HepG2 (cell line): Measurements from ENCODE around the gene GPS1. TPM values are rescaled to one million over a fixed set of nuclear protein-coding genes. Genes with fewer than 3 reads are reported as not detected.

Source experiments
- HNRNPL ChIP-seq: fragments of 200-400 bp; formaldehyde crosslinking; IDR thresholded peaks from 2 replicates; pipeline ENCODE4 v1.6.1; 2017; ENCODE audit warnings: mild to moderate bottlenecking, low read depth, low read length
- MTA1 ChIP-seq: sonication (generic); formaldehyde crosslinking; IDR thresholded peaks from 2 replicates; pipeline ENCODE4 v1.4.0; 2020; ENCODE audit warnings: missing genetic modification reagents, mild to moderate bottlenecking, borderline replicate concordance
- NR1H2 ChIP-seq: sonication (generic); formaldehyde crosslinking; IDR thresholded peaks from 2 replicates; pipeline ENCODE4 v1.8.1; 2022; ENCODE audit warnings: low read depth, missing genetic modification reagents, borderline replicate concordance
- RXRA ChIP-seq: sonication (generic); formaldehyde crosslinking; IDR thresholded peaks from 2 replicates; pipeline ENCODE4 v1.5.1; 2020; ENCODE audit warnings: missing genetic modification reagents
- SMARCE1 ChIP-seq: fragments of 450-650 bp; IDR thresholded peaks from 2 replicates; pipeline ENCODE4 v1.6.1; 2017; ENCODE audit warnings: borderline replicate concordance
- SP5 ChIP-seq: IDR thresholded peaks from 2 replicates; pipeline ENCODE4 v1.6.1; 2016; ENCODE audit warnings: low read depth, borderline replicate concordance
- ZFP36L1 ChIP-seq: sonication (generic); formaldehyde crosslinking; IDR thresholded peaks from 2 replicates; pipeline ENCODE4 v1.8.0; 2022; ENCODE audit warnings: mild to moderate bottlenecking, missing genetic modification reagents, moderate library complexity
- ZNF333 ChIP-seq: sonication (generic); formaldehyde crosslinking; IDR thresholded peaks from 2 replicates; pipeline ENCODE4 v1.4.0; 2020; ENCODE audit warnings: mild to moderate bottlenecking, missing genetic modification reagents, borderline replicate concordance
- ZNF737 ChIP-seq: sonication (generic); formaldehyde crosslinking; IDR thresholded peaks from 2 replicates; pipeline ENCODE4 v1.5.0; 2020; ENCODE audit warnings: missing genetic modification reagents, mild to moderate bottlenecking, borderline replicate concordance
- polyA plus RNA-seq, 8 experiments: library from polyadenylated mRNA; depleted of rRNA in 3 of 8; stranded (reverse) in 7 of 8; unstranded in 1 of 8; fragments of >200 nt; fragmentation: Illumina TruSeq in 4 of 8; extraction: Trizol in 4 of 8; gene quantifications; 2 replicates each; pipeline versions ENCODE4 v1.2.1 to v1.2.3, GENCODE V29; 2011 to 2016; ENCODE audit warnings: low read depth in 4 of 8, missing spikeins in 1 of 8, mixed read lengths in 1 of 8; ENCODE audit not compliant: insufficient read depth in 1 of 8
- total RNA-seq, 5 experiments: library from RNA; depleted of rRNA; stranded (reverse); fragments of >200 nt; fragmentation: Illumina TruSeq; extraction: Trizol; gene quantifications; 2 replicates each; pipeline ENCODE4 v1.2.3, GENCODE V29; 2016; ENCODE audit warnings: low read depth in 1 of 5
- TF ChIP-seq, protein P1 (sequence below): sonication (generic); formaldehyde crosslinking; IDR thresholded peaks from 2 replicates; pipeline ENCODE4 v1.4.0; 2020; ENCODE audit warnings: missing genetic modification reagents
- TF ChIP-seq, protein P2 (sequence below), 2 experiments: sonication (generic) in 1 of 2; formaldehyde crosslinking in 1 of 2; IDR thresholded peaks; 2 replicates each; pipeline versions ENCODE4 v1.5.1 to v1.6.1; 2011 to 2020; ENCODE audit warnings: borderline replicate concordance in 1 of 2, low read depth in 1 of 2, low read length in 1 of 2, mild to moderate bottlenecking in 1 of 2, missing genetic modification reagents in 1 of 2, moderate library complexity in 1 of 2
- TF ChIP-seq, protein P3 (sequence below): sonication (generic); formaldehyde crosslinking; IDR thresholded peaks from 2 replicates; pipeline ENCODE4; 2020; ENCODE audit warnings: missing genetic modification reagents, mild to moderate bottlenecking, borderline replicate concordance
- TF ChIP-seq, protein P4 (sequence below): IDR thresholded peaks from 2 replicates; pipeline ENCODE4 v1.6.1; 2016; ENCODE audit warnings: mild to moderate bottlenecking, missing biosample characterization, missing genetic modification reagents
- TF ChIP-seq, protein P5 (sequence below): sonication (generic); formaldehyde crosslinking; conservative IDR thresholded peaks from 2 replicates; pipeline ENCODE4 v1.4.0; 2020; ENCODE audit warnings: missing genetic modification reagents
- TF ChIP-seq, protein P6 (sequence below): sonication (generic); formaldehyde crosslinking; IDR thresholded peaks from 2 replicates; pipeline ENCODE4 v1.8.1; 2023; ENCODE audit warnings: mild to moderate bottlenecking, moderate library complexity, missing genetic modification reagents

The GPS1 gene
- total and polyA plus RNA-seq, 2 of the 13 experiments (the other 11 are each of a cell fraction or from before 2014, with no cell fraction given): 124 to 128 TPM

DNA sequence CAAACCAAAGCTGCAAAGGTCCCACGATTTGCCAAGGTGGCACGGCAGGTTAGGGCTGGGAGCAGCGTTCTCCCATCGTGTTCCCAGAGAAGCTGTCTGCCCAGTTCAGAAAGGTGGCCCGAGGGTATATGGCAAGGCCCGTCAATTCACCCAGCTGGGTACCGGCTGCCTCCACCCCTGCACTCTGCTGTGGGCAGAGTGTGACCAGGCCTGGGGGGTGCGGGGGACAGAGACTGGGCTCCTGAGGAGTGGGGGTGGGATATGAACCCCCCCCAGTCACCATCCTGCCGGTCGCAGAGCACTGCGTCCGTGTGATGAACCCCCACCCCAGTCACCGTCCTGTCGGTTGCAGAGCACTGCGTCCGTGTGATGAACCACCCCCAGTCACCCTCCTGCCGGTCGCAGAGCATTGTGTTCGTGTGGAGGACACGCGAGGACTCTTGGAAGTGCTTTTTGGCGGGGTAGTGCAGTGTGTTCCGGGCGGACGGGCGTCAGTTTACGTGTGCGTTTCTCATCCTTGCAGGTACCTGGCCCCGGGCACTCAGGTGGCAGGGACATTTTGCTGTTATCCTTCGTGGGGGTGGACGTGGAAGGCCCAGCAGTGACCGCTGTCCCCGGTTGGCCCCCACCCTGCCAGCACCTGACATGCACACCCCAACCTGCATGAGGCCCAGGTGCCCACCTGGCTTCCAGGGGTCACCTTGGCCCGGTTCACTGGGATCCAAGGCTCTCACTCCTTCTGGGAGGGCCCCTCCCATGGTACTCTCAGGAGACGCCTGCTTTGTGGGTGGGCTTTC, 49.0 kb downstream of the GPS1 start (continued):
- TF ChIP-seq, protein P1, sequence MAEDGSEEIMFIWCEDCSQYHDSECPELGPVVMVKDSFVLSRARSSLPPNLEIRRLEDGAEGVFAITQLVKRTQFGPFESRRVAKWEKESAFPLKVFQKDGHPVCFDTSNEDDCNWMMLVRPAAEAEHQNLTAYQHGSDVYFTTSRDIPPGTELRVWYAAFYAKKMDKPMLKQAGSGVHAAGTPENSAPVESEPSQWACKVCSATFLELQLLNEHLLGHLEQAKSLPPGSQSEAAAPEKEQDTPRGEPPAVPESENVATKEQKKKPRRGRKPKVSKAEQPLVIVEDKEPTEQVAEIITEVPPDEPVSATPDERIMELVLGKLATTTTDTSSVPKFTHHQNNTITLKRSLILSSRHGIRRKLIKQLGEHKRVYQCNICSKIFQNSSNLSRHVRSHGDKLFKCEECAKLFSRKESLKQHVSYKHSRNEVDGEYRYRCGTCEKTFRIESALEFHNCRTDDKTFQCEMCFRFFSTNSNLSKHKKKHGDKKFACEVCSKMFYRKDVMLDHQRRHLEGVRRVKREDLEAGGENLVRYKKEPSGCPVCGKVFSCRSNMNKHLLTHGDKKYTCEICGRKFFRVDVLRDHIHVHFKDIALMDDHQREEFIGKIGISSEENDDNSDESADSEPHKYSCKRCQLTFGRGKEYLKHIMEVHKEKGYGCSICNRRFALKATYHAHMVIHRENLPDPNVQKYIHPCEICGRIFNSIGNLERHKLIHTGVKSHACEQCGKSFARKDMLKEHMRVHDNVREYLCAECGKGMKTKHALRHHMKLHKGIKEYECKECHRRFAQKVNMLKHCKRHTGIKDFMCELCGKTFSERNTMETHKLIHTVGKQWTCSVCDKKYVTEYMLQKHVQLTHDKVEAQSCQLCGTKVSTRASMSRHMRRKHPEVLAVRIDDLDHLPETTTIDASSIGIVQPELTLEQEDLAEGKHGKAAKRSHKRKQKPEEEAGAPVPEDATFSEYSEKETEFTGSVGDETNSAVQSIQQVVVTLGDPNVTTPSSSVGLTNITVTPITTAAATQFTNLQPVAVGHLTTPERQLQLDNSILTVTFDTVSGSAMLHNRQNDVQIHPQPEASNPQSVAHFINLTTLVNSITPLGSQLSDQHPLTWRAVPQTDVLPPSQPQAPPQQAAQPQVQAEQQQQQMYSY (CRISPR knock-in tag): no peak
- TF ChIP-seq, protein P2, sequence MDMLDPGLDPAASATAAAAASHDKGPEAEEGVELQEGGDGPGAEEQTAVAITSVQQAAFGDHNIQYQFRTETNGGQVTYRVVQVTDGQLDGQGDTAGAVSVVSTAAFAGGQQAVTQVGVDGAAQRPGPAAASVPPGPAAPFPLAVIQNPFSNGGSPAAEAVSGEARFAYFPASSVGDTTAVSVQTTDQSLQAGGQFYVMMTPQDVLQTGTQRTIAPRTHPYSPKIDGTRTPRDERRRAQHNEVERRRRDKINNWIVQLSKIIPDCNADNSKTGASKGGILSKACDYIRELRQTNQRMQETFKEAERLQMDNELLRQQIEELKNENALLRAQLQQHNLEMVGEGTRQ (IDR thresholded peaks at IDR 0.05; ENCODE audit: low read depth, low read length): no peak
- TF ChIP-seq, protein P2 (CRISPR knock-in tag; IDR thresholded peaks at IDR 0.05; ENCODE audit: borderline replicate concordance): no peak
- TF ChIP-seq, protein P3, sequence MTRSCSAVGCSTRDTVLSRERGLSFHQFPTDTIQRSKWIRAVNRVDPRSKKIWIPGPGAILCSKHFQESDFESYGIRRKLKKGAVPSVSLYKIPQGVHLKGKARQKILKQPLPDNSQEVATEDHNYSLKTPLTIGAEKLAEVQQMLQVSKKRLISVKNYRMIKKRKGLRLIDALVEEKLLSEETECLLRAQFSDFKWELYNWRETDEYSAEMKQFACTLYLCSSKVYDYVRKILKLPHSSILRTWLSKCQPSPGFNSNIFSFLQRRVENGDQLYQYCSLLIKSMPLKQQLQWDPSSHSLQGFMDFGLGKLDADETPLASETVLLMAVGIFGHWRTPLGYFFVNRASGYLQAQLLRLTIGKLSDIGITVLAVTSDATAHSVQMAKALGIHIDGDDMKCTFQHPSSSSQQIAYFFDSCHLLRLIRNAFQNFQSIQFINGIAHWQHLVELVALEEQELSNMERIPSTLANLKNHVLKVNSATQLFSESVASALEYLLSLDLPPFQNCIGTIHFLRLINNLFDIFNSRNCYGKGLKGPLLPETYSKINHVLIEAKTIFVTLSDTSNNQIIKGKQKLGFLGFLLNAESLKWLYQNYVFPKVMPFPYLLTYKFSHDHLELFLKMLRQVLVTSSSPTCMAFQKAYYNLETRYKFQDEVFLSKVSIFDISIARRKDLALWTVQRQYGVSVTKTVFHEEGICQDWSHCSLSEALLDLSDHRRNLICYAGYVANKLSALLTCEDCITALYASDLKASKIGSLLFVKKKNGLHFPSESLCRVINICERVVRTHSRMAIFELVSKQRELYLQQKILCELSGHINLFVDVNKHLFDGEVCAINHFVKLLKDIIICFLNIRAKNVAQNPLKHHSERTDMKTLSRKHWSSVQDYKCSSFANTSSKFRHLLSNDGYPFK (CRISPR knock-in tag): no peak
- TF ChIP-seq MTA1 (CRISPR knock-in tag) (peak; percentile 17; the same call in 1 of the 2 replicates), SMARCE1 (no peak), RXRA (no peak), ZNF737 (CRISPR knock-in tag) (no peak), HNRNPL (peak; percentile 64; the same call in 1 of the 2 replicates), SP5 (no peak), ZFP36L1 (CRISPR knock-in tag) (no peak), ZNF333 (CRISPR knock-in tag) (peak; percentile 19; the same call in 1 of the 2 replicates), NR1H2 (CRISPR knock-in tag) (peak; percentile 56; the same call in 1 of the 2 replicates)
- TF ChIP-seq, protein P4, sequence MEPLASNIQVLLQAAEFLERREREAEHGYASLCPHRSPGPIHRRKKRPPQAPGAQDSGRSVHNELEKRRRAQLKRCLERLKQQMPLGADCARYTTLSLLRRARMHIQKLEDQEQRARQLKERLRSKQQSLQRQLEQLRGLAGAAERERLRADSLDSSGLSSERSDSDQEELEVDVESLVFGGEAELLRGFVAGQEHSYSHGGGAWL (CRISPR knock-in tag): 0 out of 2 replicates have a peak, but pooled peaks have one; percentile 10
- TF ChIP-seq, protein P5, sequence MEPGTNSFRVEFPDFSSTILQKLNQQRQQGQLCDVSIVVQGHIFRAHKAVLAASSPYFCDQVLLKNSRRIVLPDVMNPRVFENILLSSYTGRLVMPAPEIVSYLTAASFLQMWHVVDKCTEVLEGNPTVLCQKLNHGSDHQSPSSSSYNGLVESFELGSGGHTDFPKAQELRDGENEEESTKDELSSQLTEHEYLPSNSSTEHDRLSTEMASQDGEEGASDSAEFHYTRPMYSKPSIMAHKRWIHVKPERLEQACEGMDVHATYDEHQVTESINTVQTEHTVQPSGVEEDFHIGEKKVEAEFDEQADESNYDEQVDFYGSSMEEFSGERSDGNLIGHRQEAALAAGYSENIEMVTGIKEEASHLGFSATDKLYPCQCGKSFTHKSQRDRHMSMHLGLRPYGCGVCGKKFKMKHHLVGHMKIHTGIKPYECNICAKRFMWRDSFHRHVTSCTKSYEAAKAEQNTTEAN (CRISPR knock-in tag): no peak
- TF ChIP-seq, protein P6, sequence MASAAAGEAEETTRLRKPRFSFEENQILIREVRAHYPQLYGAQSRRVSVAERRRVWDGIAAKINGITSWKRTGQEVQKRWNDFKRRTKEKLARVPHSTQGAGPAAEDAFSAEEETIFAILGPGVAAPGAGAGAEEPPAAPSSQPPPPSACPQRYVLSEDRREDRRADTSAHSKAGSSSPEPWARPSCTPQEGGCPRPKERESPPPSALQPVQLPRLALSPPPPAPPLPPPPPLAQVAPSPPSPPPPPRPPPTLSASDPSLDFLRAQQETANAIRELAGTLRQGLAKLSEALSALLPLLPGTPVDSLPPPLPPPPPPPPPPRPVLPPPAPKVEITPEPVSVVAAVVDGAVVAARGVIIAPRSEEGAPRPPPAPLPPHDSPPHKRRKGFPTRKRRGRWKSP: no peak
